Measurements from ENCODE around the gene FOXP1.

Gene FOXP1

DNA sequence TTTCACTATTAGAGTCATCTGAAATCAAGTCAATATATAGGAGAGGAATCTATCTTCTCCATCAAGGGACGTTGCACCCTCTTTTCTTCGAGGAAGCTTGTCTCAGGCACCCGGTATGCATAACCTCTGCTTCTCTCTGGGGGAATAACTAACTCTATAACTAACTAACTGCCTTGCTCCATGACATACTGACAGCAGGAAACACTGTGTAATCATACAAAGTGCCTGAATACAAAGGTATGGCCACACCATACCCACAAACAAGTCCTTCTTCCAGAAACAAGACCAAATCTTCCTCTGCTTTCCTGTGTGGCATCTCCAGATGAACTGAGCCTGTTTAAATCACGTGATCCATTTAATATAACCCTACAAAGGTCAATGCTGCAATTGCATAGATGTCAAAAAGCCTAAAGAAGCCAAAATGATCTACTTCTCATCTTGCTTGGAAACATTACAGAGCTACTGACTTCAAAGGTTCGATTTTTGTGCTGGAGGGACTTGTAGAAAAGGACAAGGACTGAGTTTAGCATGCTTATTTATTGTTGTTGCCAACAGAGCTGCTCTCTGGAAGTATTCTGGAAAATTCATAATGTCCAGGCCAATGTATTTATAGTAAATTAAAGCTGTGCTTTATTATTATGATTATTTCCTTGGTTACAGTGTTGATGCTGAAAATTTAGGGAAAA is 380.5 kb downstream of the FOXP1 start:
- no peak for ATAC-seq
- TF ChIP-seq TCF4 (CRISPR knock-in tag; IDR thresholded peaks at IDR 0.05; ENCODE audit: borderline replicate concordance): no peak

DNA sequence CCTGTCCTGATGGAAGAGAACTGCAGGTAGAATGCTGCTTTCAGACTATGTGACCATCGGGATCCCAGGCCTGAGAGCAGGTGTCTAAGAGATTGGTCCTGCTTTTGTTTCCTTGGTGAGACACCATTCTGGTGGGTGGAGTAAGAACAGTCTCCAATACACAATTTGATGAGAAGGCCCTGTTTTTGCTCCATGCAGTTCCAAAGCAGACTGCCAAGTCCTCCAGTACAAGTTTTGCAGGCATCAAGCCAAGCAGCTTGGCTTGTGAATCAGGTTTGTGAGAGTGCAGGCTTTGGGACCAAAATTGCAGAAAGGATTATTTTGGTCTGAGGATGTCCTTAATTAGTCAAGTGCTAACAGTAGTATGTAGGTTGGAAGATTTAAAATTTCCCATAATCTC is 381.6 kb downstream of the FOXP1 start:
- ATAC-seq: peak; percentile 53; the same call in 2 of the 3 replicates
- no peak for TF ChIP-seq BACH2 (CRISPR knock-in tag; IDR thresholded peaks at IDR 0.05; ENCODE audit: borderline replicate concordance)
- no peak for TF ChIP-seq TCF4 (CRISPR knock-in tag; IDR thresholded peaks at IDR 0.05; ENCODE audit: borderline replicate concordance)
- TF ChIP-seq RARB (CRISPR knock-in tag; IDR thresholded peaks at IDR 0.05): no peak
- TF ChIP-seq ZFP30 (CRISPR knock-in tag; IDR thresholded peaks at IDR 0.05): no peak
- TF ChIP-seq, protein P1, sequence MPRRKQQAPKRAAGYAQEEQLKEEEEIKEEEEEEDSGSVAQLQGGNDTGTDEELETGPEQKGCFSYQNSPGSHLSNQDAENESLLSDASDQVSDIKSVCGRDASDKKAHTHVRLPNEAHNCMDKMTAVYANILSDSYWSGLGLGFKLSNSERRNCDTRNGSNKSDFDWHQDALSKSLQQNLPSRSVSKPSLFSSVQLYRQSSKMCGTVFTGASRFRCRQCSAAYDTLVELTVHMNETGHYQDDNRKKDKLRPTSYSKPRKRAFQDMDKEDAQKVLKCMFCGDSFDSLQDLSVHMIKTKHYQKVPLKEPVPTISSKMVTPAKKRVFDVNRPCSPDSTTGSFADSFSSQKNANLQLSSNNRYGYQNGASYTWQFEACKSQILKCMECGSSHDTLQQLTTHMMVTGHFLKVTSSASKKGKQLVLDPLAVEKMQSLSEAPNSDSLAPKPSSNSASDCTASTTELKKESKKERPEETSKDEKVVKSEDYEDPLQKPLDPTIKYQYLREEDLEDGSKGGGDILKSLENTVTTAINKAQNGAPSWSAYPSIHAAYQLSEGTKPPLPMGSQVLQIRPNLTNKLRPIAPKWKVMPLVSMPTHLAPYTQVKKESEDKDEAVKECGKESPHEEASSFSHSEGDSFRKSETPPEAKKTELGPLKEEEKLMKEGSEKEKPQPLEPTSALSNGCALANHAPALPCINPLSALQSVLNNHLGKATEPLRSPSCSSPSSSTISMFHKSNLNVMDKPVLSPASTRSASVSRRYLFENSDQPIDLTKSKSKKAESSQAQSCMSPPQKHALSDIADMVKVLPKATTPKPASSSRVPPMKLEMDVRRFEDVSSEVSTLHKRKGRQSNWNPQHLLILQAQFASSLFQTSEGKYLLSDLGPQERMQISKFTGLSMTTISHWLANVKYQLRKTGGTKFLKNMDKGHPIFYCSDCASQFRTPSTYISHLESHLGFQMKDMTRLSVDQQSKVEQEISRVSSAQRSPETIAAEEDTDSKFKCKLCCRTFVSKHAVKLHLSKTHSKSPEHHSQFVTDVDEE (CRISPR knock-in tag; IDR thresholded peaks at IDR 0.05): no peak
- no peak for TF ChIP-seq CSDC2 (CRISPR knock-in tag; IDR thresholded peaks at IDR 0.05)
- TF ChIP-seq GLIS3 (CRISPR knock-in tag; IDR thresholded peaks at IDR 0.05): no peak
- TF ChIP-seq ARNTL (CRISPR knock-in tag; IDR thresholded peaks at IDR 0.05; ENCODE audit: borderline replicate concordance, low read depth): no peak
- TF ChIP-seq ZC3H10 (CRISPR knock-in tag; IDR thresholded peaks at IDR 0.05): no peak
- TF ChIP-seq SNAI2 (CRISPR knock-in tag; IDR thresholded peaks at IDR 0.05): no peak
- no peak for TF ChIP-seq PATZ1 (CRISPR knock-in tag; IDR thresholded peaks at IDR 0.05; ENCODE audit: borderline replicate concordance)
- TF ChIP-seq ZNF8 (CRISPR knock-in tag; IDR thresholded peaks at IDR 0.05): no peak
- no peak for TF ChIP-seq ESRRG (CRISPR knock-in tag; IDR thresholded peaks at IDR 0.05)
- TF ChIP-seq ZFP3 (CRISPR knock-in tag; IDR thresholded peaks at IDR 0.05): no peak
- no peak for TF ChIP-seq OSR1 (CRISPR knock-in tag; IDR thresholded peaks at IDR 0.05)

GRCh38 chr3:71197841-71198565 is 385.5 kb downstream of the FOXP1 start:
- TF ChIP-seq ZC3H10 (CRISPR knock-in tag; IDR thresholded peaks at IDR 0.05): no peak
- TF ChIP-seq TCF4 (CRISPR knock-in tag; IDR thresholded peaks at IDR 0.05; ENCODE audit: borderline replicate concordance): no peak
- TF ChIP-seq ARNTL (CRISPR knock-in tag; IDR thresholded peaks at IDR 0.05; ENCODE audit: borderline replicate concordance, low read depth): no peak
- TF ChIP-seq PATZ1 (CRISPR knock-in tag; IDR thresholded peaks at IDR 0.05; ENCODE audit: borderline replicate concordance): no peak
- no peak for TF ChIP-seq ISL1 (CRISPR knock-in tag; IDR thresholded peaks at IDR 0.05)
- no peak for TF ChIP-seq TOX (CRISPR knock-in tag; IDR thresholded peaks at IDR 0.05; ENCODE audit: borderline replicate concordance)
- no peak for TF ChIP-seq ZNF8 (CRISPR knock-in tag; IDR thresholded peaks at IDR 0.05)
- TF ChIP-seq, protein P2, sequence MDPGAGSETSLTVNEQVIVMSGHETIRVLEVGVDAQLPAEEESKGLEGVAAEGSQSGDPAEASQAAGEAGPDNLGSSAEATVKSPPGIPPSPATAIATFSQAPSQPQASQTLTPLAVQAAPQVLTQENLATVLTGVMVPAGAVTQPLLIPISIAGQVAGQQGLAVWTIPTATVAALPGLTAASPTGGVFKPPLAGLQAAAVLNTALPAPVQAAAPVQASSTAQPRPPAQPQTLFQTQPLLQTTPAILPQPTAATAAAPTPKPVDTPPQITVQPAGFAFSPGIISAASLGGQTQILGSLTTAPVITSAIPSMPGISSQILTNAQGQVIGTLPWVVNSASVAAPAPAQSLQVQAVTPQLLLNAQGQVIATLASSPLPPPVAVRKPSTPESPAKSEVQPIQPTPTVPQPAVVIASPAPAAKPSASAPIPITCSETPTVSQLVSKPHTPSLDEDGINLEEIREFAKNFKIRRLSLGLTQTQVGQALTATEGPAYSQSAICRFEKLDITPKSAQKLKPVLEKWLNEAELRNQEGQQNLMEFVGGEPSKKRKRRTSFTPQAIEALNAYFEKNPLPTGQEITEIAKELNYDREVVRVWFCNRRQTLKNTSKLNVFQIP (CRISPR knock-in tag; IDR thresholded peaks at IDR 0.05; ENCODE audit: borderline replicate concordance, low read depth): no peak
- no peak for TF ChIP-seq ZNF70 (CRISPR knock-in tag; IDR thresholded peaks at IDR 0.05)
- TF ChIP-seq ZFP30 (CRISPR knock-in tag; IDR thresholded peaks at IDR 0.05): no peak
- no peak for TF ChIP-seq OSR1 (CRISPR knock-in tag; IDR thresholded peaks at IDR 0.05)
- no peak for ATAC-seq

All from SK-N-SH treated with all-trans-retinoic acid at 6 μM for 48 hours (cell line).